ENCODE data around the gene THBD.

GRCh38 chr20:23002276-23002675, 47.2 kb downstream of the THBD start:
- TF ChIP-seq CTCF (IDR thresholded peaks at IDR 0.05) (no peak), REST (IDR thresholded peaks at IDR 0.05; ENCODE audit: insufficient read depth in 1 of 2, low read depth in 2 of 2, low read length in 1 of 2) (no peak), SIN3A (IDR thresholded peaks at IDR 0.05; ENCODE audit: borderline replicate concordance, insufficient read depth, low read depth, low read length) (no peak), TCF7L2 (IDR thresholded peaks at IDR 0.05; ENCODE audit: low read depth, low read length) (no peak), POLR2AphosphoS5 (IDR thresholded peaks at IDR 0.05; ENCODE audit: low read depth, low read length) (no peak)
